ENCODE results near the gene TVP23C.

TVP23C gene

GRCh38 chr17:15453246-15453645 is 110.0 kb downstream of the TVP23C start:
- H3K27me3 ChIP-seq (ENCODE audit: low read length): no peaks in the 10 kb centered on the region
- TF ChIP-seq EZH2phosphoT487 (conservative IDR thresholded peaks at IDR 0.05; ENCODE audit: low read length) (no peak), CTCF (IDR thresholded peaks at IDR 0.05; ENCODE audit: insufficient read depth, low read length, poor library complexity, severe bottlenecking) (no peak)
- no peaks in the 10 kb centered on the region for H3K36me3 ChIP-seq (ENCODE audit: low read length)
- no peaks in the 10 kb centered on the region; the same call in 1 of the 2 replicates for H3K9me2 ChIP-seq (replicated peaks; ENCODE audit: insufficient read depth, low read length)
- no peak overlapping the region for H3K9ac ChIP-seq (ENCODE audit: low read length)
- no peaks in the 10 kb centered on the region for H3K9me3 ChIP-seq (ENCODE audit: insufficient read depth, low read length)
- H2AFZ ChIP-seq (ENCODE audit: low read depth, low read length, severe bottlenecking): no peak overlapping the region
- no peak overlapping the region for H3K4me3 ChIP-seq (ENCODE audit: insufficient read depth, low read length, poor library complexity, severe bottlenecking)
- H3K27ac ChIP-seq (ENCODE audit: low read depth, low read length): no peak overlapping the region
- H3K4me2 ChIP-seq (ENCODE audit: low read depth, low read length, poor library complexity, severe bottlenecking): no peak overlapping the region
- no peaks in the 10 kb centered on the region for H3K79me2 ChIP-seq (ENCODE audit: insufficient read depth, low read length)
- H4K20me1 ChIP-seq (ENCODE audit: low read depth, low read length): no peaks in the 10 kb centered on the region
- no peaks in the 10 kb centered on the region for H3F3A ChIP-seq (ENCODE audit: insufficient read depth)

- no peak overlapping the region for H3K4me2 ChIP-seq (ENCODE audit: low read depth, low read length, poor library complexity, severe bottlenecking)
- no peaks in the 10 kb centered on the region for H3K36me3 ChIP-seq (ENCODE audit: low read length)
- H3K9ac ChIP-seq (ENCODE audit: low read length): no peak overlapping the region
- no peak overlapping the region for H2AFZ ChIP-seq (ENCODE audit: low read depth, low read length, severe bottlenecking)
- no peaks in the 10 kb centered on the region for H3K27me3 ChIP-seq (ENCODE audit: low read length)
- H3F3A ChIP-seq (ENCODE audit: insufficient read depth): no peaks in the 10 kb centered on the region
- no peak overlapping the region for H3K4me3 ChIP-seq (ENCODE audit: insufficient read depth, low read length, poor library complexity, severe bottlenecking)
- H4K20me1 ChIP-seq (ENCODE audit: low read depth, low read length): no peaks in the 10 kb centered on the region
- H3K9me2 ChIP-seq (replicated peaks; ENCODE audit: insufficient read depth, low read length): no peaks in the 10 kb centered on the region; the same call in 1 of the 2 replicates
- H3K9me3 ChIP-seq (ENCODE audit: insufficient read depth, low read length): no peaks in the 10 kb centered on the region
- no peaks in the 10 kb centered on the region for H3K79me2 ChIP-seq (ENCODE audit: insufficient read depth, low read length)
- H3K27ac ChIP-seq (ENCODE audit: low read depth, low read length): no peak overlapping the region
- TF ChIP-seq CTCF (IDR thresholded peaks at IDR 0.05; ENCODE audit: insufficient read depth, low read length, poor library complexity, severe bottlenecking): no peak
These were observed 110.5 kb downstream of the TVP23C start for GRCh38 chr17:15452746-15453145.
